Umbilical cord (tissue), 2 donors: ENCODE measurements around the gene NPHP4. TPM values are rescaled to one million over a fixed set of nuclear protein-coding genes. Genes with fewer than 3 reads are reported as not detected.

Experiments
- DNase-seq: peaks from one replicate; pipeline ENCODE4 v3.0.0-alpha.2; 2015; ENCODE audit warnings: low spot score
- total RNA-seq: library from RNA; depleted of rRNA; stranded (reverse); fragments of >200 nt; gene quantifications from one replicate; pipeline ENCODE4 v1.2.3, GENCODE V29; 2014; ENCODE audit warnings: low replicate concordance; ENCODE audit not compliant: insufficient read depth

The NPHP4 gene
- total RNA-seq, 1 donor from 2014 or later, result 11.3 TPM

DNA sequence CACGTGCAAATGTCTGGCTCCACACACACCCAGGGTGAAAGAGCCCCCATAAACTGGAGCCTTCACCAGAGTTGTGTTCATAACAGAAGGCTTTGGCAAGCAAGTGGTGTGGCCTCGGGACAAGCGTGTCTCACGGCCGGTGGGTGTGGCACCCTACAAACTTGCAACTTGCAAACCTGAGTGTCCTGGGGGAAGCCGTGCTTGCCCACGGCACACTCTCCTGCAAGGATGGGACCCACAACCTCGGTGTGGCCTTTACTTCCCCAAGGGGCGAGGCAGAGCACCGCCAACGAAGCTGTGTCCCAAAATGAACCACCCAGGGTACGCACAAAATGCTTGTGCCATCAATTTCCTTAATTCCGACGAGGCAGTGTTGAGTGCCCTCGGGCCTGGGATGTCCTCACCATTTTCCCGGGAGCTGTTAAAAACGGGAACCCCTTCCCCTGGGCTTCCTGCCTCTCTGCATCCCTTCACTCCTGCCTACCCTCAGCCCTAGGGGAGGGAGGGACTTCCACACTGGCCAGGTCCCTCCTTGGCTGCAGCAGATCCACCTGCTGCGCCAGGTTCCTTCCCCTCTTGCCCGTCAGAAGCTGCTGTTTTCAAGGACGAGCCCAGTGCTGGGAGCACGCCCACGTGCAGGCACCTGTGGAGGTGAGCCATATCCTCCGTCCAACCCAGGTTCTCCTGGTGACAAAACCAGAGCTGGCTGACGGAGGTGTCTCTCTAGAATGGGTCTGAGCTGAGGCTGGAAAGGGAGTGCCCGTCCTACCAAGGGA is 111.4 kb downstream of the NPHP4 start:
- no peak for DNase-seq

- DNase-seq, result no peak
Observed at GRCh38 chr1:5879421-5879820, 112.8 kb downstream of the NPHP4 start.

DNA sequence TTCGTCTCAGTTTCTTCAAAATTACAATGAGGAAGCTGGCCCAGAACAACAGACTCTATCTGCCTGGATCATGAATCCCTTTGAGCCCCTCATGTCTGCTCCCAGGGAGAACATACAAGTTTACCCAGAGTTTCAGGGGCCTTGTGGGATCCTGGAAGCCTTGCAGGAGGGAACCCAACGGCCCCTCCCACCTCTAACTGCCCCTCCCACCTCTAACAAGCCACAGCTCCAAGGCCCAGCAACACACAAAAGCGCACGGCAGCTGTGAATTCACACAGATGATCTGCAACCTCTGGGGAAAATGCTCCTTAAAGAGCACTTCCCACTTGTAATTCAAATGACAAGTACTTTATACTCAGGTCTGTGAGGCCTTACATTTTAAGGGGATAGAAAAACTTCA is 113.3 kb downstream of the NPHP4 start:
- DNase-seq, result no peak

- DNase-seq, result no peak
Observed at GRCh38 chr1:5877683-5878530, 114.3 kb downstream of the NPHP4 start.

DNA sequence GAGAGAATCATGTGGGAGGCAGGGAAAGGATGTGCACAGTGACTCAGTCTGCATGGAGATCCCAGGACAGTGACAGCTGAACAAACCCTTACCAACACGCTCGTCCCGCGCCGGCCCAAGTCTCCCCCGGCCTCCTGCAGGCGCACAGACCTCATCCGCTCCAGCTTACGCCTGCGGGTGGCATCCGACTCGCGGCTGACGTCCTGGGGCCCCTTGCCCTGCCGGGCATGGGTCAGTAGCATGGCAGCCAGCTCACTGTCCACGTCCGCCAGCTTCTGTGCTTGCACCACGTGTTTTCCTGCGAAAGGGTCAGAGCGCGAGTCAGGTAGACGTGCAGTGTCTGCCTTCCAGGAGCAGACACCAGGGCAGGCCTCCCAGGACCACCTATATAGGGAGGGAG is 115.2 kb downstream of the NPHP4 start:
- no peak for DNase-seq

DNA sequence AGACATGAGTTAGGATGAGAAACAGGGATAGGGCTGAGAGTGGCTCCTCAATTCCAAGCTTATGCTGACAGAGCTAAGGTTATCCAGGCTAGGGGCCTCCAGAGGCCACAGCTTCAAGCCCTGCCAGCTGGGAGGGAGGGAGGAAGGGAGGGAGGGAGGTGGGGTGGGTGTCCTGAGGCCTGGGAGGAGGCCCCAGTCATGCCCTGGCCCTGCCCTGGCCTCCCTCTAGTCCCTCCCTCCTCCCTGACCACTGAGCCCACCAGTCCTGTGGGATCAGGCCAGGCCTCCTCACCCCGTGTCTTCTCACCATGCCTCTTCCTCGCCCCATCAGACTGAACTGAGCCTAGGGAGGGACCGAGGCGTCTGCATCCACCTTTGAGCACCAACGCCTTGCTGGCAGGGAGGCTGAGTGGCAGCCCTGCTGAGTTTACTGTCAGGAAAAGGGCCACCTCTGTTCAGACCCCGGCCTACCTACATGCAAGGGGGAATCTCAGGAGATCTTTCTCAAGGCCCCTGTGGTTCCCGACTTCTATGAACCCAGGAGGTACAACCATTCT is 116.1 kb downstream of the NPHP4 start:
- no peak for DNase-seq

DNA sequence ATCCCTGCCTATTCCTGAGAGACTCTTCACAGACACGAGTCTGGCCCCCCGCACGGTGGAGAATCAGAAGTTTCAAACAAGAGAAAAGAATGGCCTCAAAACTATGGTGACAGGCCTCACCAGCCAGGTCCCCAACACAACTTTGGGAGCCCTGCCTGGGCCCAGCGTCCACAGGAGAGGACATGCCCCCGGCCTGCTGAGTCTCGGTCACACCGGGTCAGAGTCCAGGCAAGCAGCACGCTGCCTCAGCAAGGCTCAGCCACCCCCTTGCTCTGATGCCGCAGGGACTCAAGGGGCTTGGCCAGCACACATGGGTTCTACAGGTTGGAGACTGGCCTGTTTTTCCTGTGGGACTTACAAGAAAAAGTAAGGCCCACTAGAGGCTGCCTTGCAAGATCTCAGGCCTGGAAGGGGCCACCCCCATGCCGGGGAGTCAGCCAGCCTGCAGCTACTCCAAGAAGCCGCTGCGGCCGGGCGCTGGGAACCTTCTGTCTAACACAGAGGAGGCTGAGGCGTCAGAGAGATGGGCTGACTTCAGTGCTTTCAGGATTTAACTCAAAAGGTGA is 116.8 kb downstream of the NPHP4 start:
- DNase-seq, result no peak

- no peak for DNase-seq
Observed at GRCh38 chr1:5874416-5875110, 117.7 kb downstream of the NPHP4 start.

- DNase-seq, result no peak
Observed at GRCh38 chr1:5873556-5873955, 118.7 kb downstream of the NPHP4 start.

DNA sequence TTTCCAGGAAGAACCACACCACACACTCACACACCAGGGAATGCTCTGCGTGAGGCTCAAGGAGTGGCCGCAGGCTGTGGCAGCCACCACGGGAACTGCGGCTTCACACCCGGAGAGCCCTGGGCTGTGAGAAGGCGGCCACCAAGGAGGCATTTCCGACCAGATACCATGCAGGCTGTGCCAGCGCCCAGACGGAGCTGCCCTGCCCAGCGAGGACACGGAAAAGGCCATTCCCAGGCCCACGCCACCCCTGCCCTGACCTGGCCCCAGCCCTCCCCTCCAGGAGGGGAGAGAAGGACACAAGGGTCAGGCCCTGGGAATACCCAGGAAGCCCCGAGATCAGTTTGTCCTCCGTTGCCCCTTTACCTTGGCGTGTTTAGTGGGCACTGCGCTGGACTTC is 119.3 kb downstream of the NPHP4 start:
- DNase-seq, result no peak

GRCh38 chr1:5868931-5869500 is 123.2 kb downstream of the NPHP4 start:
- no peak for DNase-seq

DNA sequence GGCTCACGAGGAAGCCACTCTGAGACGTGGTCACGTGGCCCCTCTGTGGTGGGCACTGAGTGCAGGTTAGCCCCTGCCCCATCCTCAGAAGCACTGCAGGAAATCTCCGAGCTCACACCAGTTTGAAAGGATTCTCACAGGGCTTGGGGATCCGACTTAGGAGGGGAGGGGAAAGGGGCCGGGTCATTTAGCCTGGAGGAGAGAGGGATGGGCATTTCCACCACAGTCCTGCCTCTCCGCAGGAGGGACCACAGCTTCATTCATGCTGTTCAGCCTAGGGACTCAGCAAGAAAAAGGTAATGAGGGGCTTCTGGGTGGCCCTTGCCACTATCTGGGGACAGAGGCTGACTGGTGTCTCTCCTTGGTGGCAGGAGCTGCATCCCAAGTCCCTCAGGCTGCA is 126.5 kb downstream of the NPHP4 start:
- DNase-seq, result no peak

DNA sequence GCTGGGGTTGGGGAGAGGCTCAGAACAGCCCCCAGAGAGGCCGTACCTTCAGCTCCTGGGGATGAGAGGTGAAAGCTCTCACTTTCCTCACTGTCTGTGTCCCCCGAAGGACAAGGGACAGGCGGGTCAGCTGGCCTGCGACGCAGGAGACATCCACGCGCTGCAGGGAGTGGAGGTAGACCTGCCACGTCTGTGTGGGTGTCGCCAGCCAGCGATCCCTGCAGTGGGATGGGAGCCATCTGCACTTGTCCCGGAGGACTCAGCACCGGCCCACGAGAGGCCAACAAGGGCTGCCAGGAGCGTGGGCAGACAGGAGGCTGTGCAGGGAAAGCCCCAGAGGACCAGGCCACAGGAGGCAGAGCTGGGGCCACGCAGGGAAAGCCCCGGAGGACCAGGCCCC is 127.2 kb downstream of the NPHP4 start:
- DNase-seq, result no peak

DNA sequence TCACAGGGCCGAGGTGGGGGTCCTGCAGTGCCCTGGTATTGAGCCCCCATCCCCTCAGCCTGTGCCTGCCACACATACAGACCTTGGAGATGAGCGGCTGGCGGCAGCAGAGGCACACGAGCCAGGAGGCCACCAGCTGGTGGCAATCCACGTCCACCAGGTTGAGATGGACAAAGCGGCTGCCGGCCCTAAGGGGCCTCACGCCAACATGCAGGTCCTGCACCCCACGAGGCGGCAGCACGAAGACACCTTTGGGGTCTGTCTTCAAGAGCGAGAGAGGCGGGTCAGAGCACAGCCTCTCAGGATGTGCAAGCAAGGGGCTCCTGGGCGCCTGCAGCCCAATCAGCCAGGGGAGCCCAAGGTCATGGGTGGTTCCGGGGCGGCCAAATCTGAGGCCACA is 128.0 kb downstream of the NPHP4 start:
- DNase-seq, result no peak

- no peak for DNase-seq
Observed at GRCh38 chr1:5863238-5863637, 129.0 kb downstream of the NPHP4 start.

- no peak for DNase-seq
Observed at GRCh38 chr1:5861871-5862825, 130.1 kb downstream of the NPHP4 start.

DNA sequence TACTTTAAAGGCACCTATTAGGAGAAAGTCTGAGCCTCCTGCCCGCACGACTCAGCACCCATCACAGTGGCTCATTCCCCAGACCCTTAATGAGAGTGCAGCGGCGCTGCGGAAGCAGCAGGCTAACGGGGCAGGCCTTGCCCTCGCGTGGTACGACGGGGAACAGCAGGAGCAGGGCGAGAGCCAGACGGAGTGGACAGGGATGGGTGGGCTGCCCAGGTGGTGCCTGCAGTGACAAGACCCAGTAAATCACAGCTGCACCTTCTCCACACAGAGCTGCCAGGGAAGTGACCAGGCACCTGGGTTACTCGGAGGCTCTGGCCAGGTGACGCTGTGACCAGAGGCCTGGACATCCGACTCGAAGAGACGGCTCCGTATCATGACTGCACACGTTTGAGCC is 131.9 kb downstream of the NPHP4 start:
- DNase-seq, result no peak

DNA sequence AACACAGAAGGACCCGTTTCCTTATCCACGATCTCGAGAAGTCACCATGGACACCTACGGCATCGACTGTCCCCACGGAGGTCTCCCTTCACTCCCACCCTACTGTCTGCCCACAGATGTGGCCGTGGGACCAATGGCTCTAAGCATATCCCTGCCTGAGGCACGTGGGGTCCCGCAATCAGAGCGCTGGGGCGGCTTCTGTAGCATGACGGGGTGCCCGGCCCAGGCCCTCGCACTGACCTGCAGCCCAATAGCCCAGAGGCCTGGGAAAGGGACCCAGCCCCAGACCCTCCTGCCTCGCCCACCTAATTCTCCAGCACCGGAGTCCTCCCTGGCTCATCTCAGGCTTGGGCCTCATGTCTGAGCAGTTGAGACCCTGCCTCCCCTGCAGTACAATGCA is 132.5 kb downstream of the NPHP4 start:
- no peak for DNase-seq

DNA sequence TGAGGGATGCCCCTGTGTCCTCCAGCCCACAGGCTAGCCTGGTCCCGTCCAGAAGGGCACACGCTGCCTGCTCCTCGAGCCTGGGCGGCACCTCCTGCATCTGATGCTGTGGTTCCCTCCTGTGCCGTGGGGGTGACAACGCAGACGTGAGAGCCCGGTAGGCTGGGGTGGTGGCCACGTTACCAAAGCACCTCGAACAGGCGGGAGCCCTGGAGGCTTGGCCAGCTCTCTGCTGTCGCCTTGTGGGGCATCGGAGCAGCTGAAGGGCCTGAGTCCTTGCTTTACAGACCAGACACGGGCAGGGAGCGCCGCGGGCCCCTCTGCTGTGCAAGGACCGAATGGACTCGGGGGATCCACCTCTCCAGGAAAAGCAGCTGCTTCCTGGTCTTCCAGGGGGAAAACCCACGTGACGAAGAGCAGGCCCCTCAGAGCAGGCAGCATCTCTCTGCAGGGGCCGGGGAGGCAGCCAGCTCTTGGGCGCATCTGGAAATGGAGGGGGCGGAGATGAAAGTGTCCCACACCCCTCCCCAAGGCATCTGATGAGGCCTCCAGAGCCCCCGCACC is 133.3 kb downstream of the NPHP4 start:
- DNase-seq, result no peak

GRCh38 chr1:5858246-5858645 is 134.0 kb downstream of the NPHP4 start:
- DNase-seq, result no peak
